ENCODE results near the gene WFS1. TPM values are rescaled to one million over a fixed set of nuclear protein-coding genes. Genes with fewer than 3 reads are reported as not detected.
A peak's percentile ranks its signal among the peaks of the same experiment; 100 is the strongest.

The WFS1 gene
- total RNA-seq = 10 to 100 TPM; 12.1 to 12.7 TPM

- Histone ChIP-seq H3K9me3 (no peaks in the 10 kb centered on the region), H3K36me3 (no peaks in the 10 kb centered on the region), H3K4me3 (peak within 1 kb of the TSS; percentile 90), H3K27ac (no peak within 1 kb of the TSS), H3K9ac (ENCODE audit: low read depth in 2 of 2, low read length in 2 of 2) (peak within 1 kb of the TSS; percentile 73 to 93), H3K27me3 (no peaks in the 10 kb centered on the region), H3K4me1 (peaks cover 6% of the 10 kb centered on the region)
- peak; percentile 99 for DNase-seq
- intact Hi-C loops (cut with DNase I) = no loop called here
- no peak for TF ChIP-seq CTCF (IDR thresholded peaks at IDR 0.05)
Measured at GRCh38 chr4:6269616-6270511, at the start of gene WFS1. Gene WFS1, plus strand, starts transcription at chr4:6269850. Its CDS starts 7,606 bp downstream, at chr4:6277456.

- intact Hi-C loops (cut with DNase I) = no loop called here
- no peak for TF ChIP-seq CTCF (IDR thresholded peaks at IDR 0.05)
- H3K9ac ChIP-seq (ENCODE audit: low read depth in 2 of 2, low read length in 2 of 2) = no peak overlapping the region
- H3K4me3 ChIP-seq = peak overlapping the region; percentile 11
- no peaks in the 10 kb centered on the region for H3K4me1 ChIP-seq
- no peak overlapping the region for H3K27ac ChIP-seq
- peaks cover 19% of the 10 kb centered on the region for H3K27me3 ChIP-seq
- DNase-seq = no peak
- no peaks in the 10 kb centered on the region for H3K36me3 ChIP-seq
- H3K9me3 ChIP-seq = no peaks in the 10 kb centered on the region
Measured at GRCh38 chr4:6221301-6221850, 48.3 kb upstream of the WFS1 start.

- TF ChIP-seq CTCF (IDR thresholded peaks at IDR 0.05) = no peak
- Histone ChIP-seq H3K9me3 (no peaks in the 10 kb centered on the region), H3K9ac (ENCODE audit: low read depth in 2 of 2, low read length in 2 of 2) (no peak overlapping the region), H3K36me3 (no peaks in the 10 kb centered on the region), H3K27me3 (peaks cover 19% of the 10 kb centered on the region), H3K4me3 (peak overlapping the region; percentile 11), H3K4me1 (no peaks in the 10 kb centered on the region), H3K27ac (no peak overlapping the region)
- intact Hi-C loops (cut with DNase I) = no loop called here
- peak; percentile 35 for DNase-seq
Measured at GRCh38 chr4:6221851-6222760, 47.5 kb upstream of the WFS1 start.

GRCh38 chr4:6222761-6223292 is 46.8 kb upstream of the WFS1 start:
- no peak overlapping the region for H3K9ac ChIP-seq (ENCODE audit: low read depth in 2 of 2, low read length in 2 of 2)
- H3K27ac ChIP-seq = no peak overlapping the region
- H3K4me3 ChIP-seq = no peak overlapping the region
- H3K36me3 ChIP-seq = no peaks in the 10 kb centered on the region
- no peaks in the 10 kb centered on the region for H3K9me3 ChIP-seq
- intact Hi-C loops (cut with DNase I) = no loop called here
- H3K27me3 ChIP-seq = peaks cover 19% of the 10 kb centered on the region
- no peak for DNase-seq
- no peak for TF ChIP-seq CTCF (IDR thresholded peaks at IDR 0.05)
- no peaks in the 10 kb centered on the region for H3K4me1 ChIP-seq

- H3K4me3 ChIP-seq = no peak overlapping the region
- no peak overlapping the region for H3K9ac ChIP-seq (ENCODE audit: low read depth in 2 of 2, low read length in 2 of 2)
- H3K4me1 ChIP-seq = no peaks in the 10 kb centered on the region
- no peaks in the 10 kb centered on the region for H3K36me3 ChIP-seq
- no peak for TF ChIP-seq CTCF (IDR thresholded peaks at IDR 0.05)
- H3K27me3 ChIP-seq = peaks cover 19% of the 10 kb centered on the region
- intact Hi-C loops (cut with DNase I) = no loop called here
- no peak for DNase-seq
- H3K9me3 ChIP-seq = no peaks in the 10 kb centered on the region
- H3K27ac ChIP-seq = no peak overlapping the region
Measured at GRCh38 chr4:6224735-6225134, 44.9 kb upstream of the WFS1 start.
